ENCODE data around the gene CDC42BPG. TPM values are rescaled to one million over a fixed set of nuclear protein-coding genes. Genes with fewer than 3 reads are reported as not detected.
A peak's percentile ranks its signal among the peaks of the same experiment; 100 is the strongest.

Gene CDC42BPG
- polyA plus RNA-seq, 2 donors, result 17.5 to 30.7 TPM

- WGBS, 2 donors, result 60 to 65% methylated on average over 9 of the region's 9 CpGs
- no peak overlapping the region for H3K27ac ChIP-seq (ENCODE audit: low read depth in 2 of 2, low read length in 1 of 2)
- H3K9me3 ChIP-seq (ENCODE audit: control insufficient read depth in 2 of 2, insufficient read depth in 1 of 2, low read depth in 1 of 2, low read length in 1 of 2), result no peaks in the 10 kb centered on the region
- no peak overlapping the region for H3K4me3 ChIP-seq (ENCODE audit: low read depth in 1 of 2, low read length in 2 of 2)
- H3K4me1 ChIP-seq (ENCODE audit: control insufficient read depth in 2 of 2, insufficient read depth in 2 of 2, low read length in 1 of 2), result peaks cover 0 to 2% of the 10 kb centered on the region in 2 donors
- H3K27me3 ChIP-seq (ENCODE audit: control insufficient read depth in 1 of 2, insufficient read depth in 2 of 2, low read length in 2 of 2), result no peaks in the 10 kb centered on the region
- H3K36me3 ChIP-seq (ENCODE audit: control insufficient read depth in 2 of 2, insufficient read depth in 2 of 2, low read length in 1 of 2), result no peaks in the 10 kb centered on the region
Observed at GRCh38 chr11:64888729-64889511, 44.5 kb upstream of the CDC42BPG start.

GRCh38 chr11:64888406-64888728 is 43.9 kb upstream of the CDC42BPG start:
- WGBS, 2 donors, result 62 to 72% methylated on average over 8 of the region's 8 CpGs
- Histone ChIP-seq H3K27me3 (ENCODE audit: control insufficient read depth in 1 of 2, insufficient read depth in 2 of 2, low read length in 2 of 2) (no peaks in the 10 kb centered on the region), H3K36me3 (ENCODE audit: control insufficient read depth in 2 of 2, insufficient read depth in 2 of 2, low read length in 1 of 2) (no peaks in the 10 kb centered on the region), H3K4me3 (ENCODE audit: low read depth in 1 of 2, low read length in 2 of 2) (no peak overlapping the region), H3K27ac (ENCODE audit: low read depth in 2 of 2, low read length in 1 of 2) (peak overlapping the region in 1 of 2 donors; percentile 69), H3K9me3 (ENCODE audit: control insufficient read depth in 2 of 2, insufficient read depth in 1 of 2, low read depth in 1 of 2, low read length in 1 of 2) (no peaks in the 10 kb centered on the region), H3K4me1 (ENCODE audit: control insufficient read depth in 2 of 2, insufficient read depth in 2 of 2, low read length in 1 of 2) (peaks cover 0 to 2% of the 10 kb centered on the region in 2 donors)

GRCh38 chr11:64887757-64888405 is 43.4 kb upstream of the CDC42BPG start:
- WGBS, 2 donors, result 12% methylated on average over 33 to 34 of the region's 34 CpGs
- no peaks in the 10 kb centered on the region for H3K27me3 ChIP-seq (ENCODE audit: control insufficient read depth in 1 of 2, insufficient read depth in 2 of 2, low read length in 2 of 2)
- peaks cover 0 to 2% of the 10 kb centered on the region in 2 donors for H3K4me1 ChIP-seq (ENCODE audit: control insufficient read depth in 2 of 2, insufficient read depth in 2 of 2, low read length in 1 of 2)
- peak overlapping the region in 1 of 2 donors; percentile 69 for H3K27ac ChIP-seq (ENCODE audit: low read depth in 2 of 2, low read length in 1 of 2)
- no peak overlapping the region for H3K4me3 ChIP-seq (ENCODE audit: low read depth in 1 of 2, low read length in 2 of 2)
- H3K9me3 ChIP-seq (ENCODE audit: control insufficient read depth in 2 of 2, insufficient read depth in 1 of 2, low read depth in 1 of 2, low read length in 1 of 2), result no peaks in the 10 kb centered on the region
- no peaks in the 10 kb centered on the region for H3K36me3 ChIP-seq (ENCODE audit: control insufficient read depth in 2 of 2, insufficient read depth in 2 of 2, low read length in 1 of 2)

GRCh38 chr11:64887234-64887756 is 42.8 kb upstream of the CDC42BPG start:
- H3K27ac ChIP-seq (ENCODE audit: low read depth in 2 of 2, low read length in 1 of 2), result no peak overlapping the region
- H3K9me3 ChIP-seq (ENCODE audit: control insufficient read depth in 2 of 2, insufficient read depth in 1 of 2, low read depth in 1 of 2, low read length in 1 of 2), result no peaks in the 10 kb centered on the region

GRCh38 chr11:64885367-64886286 is 41.2 kb upstream of the CDC42BPG start:
- 75 to 77% methylated on average over 15 of the region's 15 CpGs for WGBS, 2 donors
- Histone ChIP-seq H3K9me3 (ENCODE audit: control insufficient read depth in 2 of 2, insufficient read depth in 1 of 2, low read depth in 1 of 2, low read length in 1 of 2) (no peaks in the 10 kb centered on the region), H3K4me1 (ENCODE audit: control insufficient read depth in 2 of 2, insufficient read depth in 2 of 2, low read length in 1 of 2) (peaks cover 0 to 4% of the 10 kb centered on the region in 2 donors), H3K4me3 (ENCODE audit: low read depth in 1 of 2, low read length in 2 of 2) (no peak overlapping the region), H3K27ac (ENCODE audit: low read depth in 2 of 2, low read length in 1 of 2) (no peak overlapping the region), H3K36me3 (ENCODE audit: control insufficient read depth in 2 of 2, insufficient read depth in 2 of 2, low read length in 1 of 2) (no peaks in the 10 kb centered on the region), H3K27me3 (ENCODE audit: control insufficient read depth in 1 of 2, insufficient read depth in 2 of 2, low read length in 2 of 2) (no peaks in the 10 kb centered on the region)

More at GRCh38 chr11:64887234-64887756, 42.8 kb upstream of the CDC42BPG start:
- Histone ChIP-seq H3K4me1 (ENCODE audit: control insufficient read depth in 2 of 2, insufficient read depth in 2 of 2, low read length in 1 of 2) (peaks cover 0 to 2% of the 10 kb centered on the region in 2 donors), H3K4me3 (ENCODE audit: low read depth in 1 of 2, low read length in 2 of 2) (no peak overlapping the region), H3K27me3 (ENCODE audit: control insufficient read depth in 1 of 2, insufficient read depth in 2 of 2, low read length in 2 of 2) (no peaks in the 10 kb centered on the region), H3K36me3 (ENCODE audit: control insufficient read depth in 2 of 2, insufficient read depth in 2 of 2, low read length in 1 of 2) (no peaks in the 10 kb centered on the region)
- 67 to 77% methylated on average over 8 of the region's 8 CpGs for WGBS, 2 donors

DNA sequence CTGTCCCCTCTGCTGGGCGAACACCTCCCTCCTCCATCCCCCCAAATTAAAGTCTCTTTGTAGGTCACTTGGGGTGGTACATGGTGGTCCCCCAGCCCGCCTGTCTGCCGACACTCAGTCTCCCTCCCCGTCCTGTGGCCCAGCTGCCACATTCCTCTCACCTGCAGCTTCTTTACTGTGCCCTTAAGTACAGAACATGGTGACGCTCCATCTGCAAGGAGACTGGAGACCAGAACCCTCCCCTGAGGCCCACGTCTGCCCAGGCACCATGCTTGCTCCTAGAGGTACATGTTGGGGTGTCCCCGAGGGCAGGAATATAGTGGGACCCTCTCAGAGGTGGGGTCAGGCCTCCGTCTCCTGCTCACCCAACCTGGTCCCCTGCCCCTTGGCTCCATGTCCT is 39.6 kb upstream of the CDC42BPG start:
- 90 to 93% methylated on average over 8 of the region's 8 CpGs for WGBS, 2 donors
- H3K9me3 ChIP-seq (ENCODE audit: control insufficient read depth in 2 of 2, insufficient read depth in 1 of 2, low read depth in 1 of 2, low read length in 1 of 2), result no peaks in the 10 kb centered on the region
- peaks cover 4 to 7% of the 10 kb centered on the region in 2 donors for H3K4me1 ChIP-seq (ENCODE audit: control insufficient read depth in 2 of 2, insufficient read depth in 2 of 2, low read length in 1 of 2)
- no peaks in the 10 kb centered on the region for H3K36me3 ChIP-seq (ENCODE audit: control insufficient read depth in 2 of 2, insufficient read depth in 2 of 2, low read length in 1 of 2)
- no peak overlapping the region for H3K27ac ChIP-seq (ENCODE audit: low read depth in 2 of 2, low read length in 1 of 2)
- no peaks in the 10 kb centered on the region for H3K27me3 ChIP-seq (ENCODE audit: control insufficient read depth in 1 of 2, insufficient read depth in 2 of 2, low read length in 2 of 2)
- H3K4me3 ChIP-seq (ENCODE audit: low read depth in 1 of 2, low read length in 2 of 2), result no peak overlapping the region

GRCh38 chr11:64883575-64883974 is 39.1 kb upstream of the CDC42BPG start:
- Histone ChIP-seq H3K27ac (ENCODE audit: low read depth in 2 of 2, low read length in 1 of 2) (no peak overlapping the region), H3K4me1 (ENCODE audit: control insufficient read depth in 2 of 2, insufficient read depth in 2 of 2, low read length in 1 of 2) (peaks cover 4 to 7% of the 10 kb centered on the region in 2 donors)
- WGBS, 2 donors, result 82 to 86% methylated on average over 5 of the region's 5 CpGs

DNA sequence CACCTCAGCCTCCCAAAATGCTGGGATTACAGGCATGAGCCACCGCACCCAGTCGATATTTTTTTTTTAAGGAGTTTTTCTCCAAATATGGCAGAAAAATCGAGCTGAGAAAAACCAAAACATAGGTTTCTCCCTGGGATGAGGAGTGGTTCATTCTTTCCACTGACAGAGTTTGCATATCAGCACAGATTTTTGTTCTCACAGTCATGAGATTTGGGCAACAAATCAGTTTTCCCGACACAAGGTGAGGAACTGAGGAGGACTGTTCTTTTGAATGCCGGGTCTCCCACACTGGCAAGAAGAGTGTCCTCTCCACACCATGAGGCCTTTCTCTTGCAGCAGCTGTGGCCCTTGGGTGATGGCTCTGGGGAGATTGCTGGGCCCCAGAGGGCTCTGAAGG is 37.8 kb upstream of the CDC42BPG start:
- WGBS, 2 donors, result 75 to 80% methylated on average over 5 of the region's 5 CpGs
- H3K27me3 ChIP-seq (ENCODE audit: control insufficient read depth in 1 of 2, insufficient read depth in 2 of 2, low read length in 2 of 2), result no peaks in the 10 kb centered on the region
- peaks cover 4 to 12% of the 10 kb centered on the region in 2 donors for H3K4me1 ChIP-seq (ENCODE audit: control insufficient read depth in 2 of 2, insufficient read depth in 2 of 2, low read length in 1 of 2)
- no peaks in the 10 kb centered on the region for H3K9me3 ChIP-seq (ENCODE audit: control insufficient read depth in 2 of 2, insufficient read depth in 1 of 2, low read depth in 1 of 2, low read length in 1 of 2)
- peak overlapping the region in 1 of 2 donors; percentile 6 for H3K27ac ChIP-seq (ENCODE audit: low read depth in 2 of 2, low read length in 1 of 2)
- no peak overlapping the region for H3K4me3 ChIP-seq (ENCODE audit: low read depth in 1 of 2, low read length in 2 of 2)
- H3K36me3 ChIP-seq (ENCODE audit: control insufficient read depth in 2 of 2, insufficient read depth in 2 of 2, low read length in 1 of 2), result no peaks in the 10 kb centered on the region

More at GRCh38 chr11:64883575-64883974, 39.1 kb upstream of the CDC42BPG start:
- no peaks in the 10 kb centered on the region for H3K36me3 ChIP-seq (ENCODE audit: control insufficient read depth in 2 of 2, insufficient read depth in 2 of 2, low read length in 1 of 2)
- no peaks in the 10 kb centered on the region for H3K27me3 ChIP-seq (ENCODE audit: control insufficient read depth in 1 of 2, insufficient read depth in 2 of 2, low read length in 2 of 2)
- no peaks in the 10 kb centered on the region for H3K9me3 ChIP-seq (ENCODE audit: control insufficient read depth in 2 of 2, insufficient read depth in 1 of 2, low read depth in 1 of 2, low read length in 1 of 2)
- no peak overlapping the region for H3K4me3 ChIP-seq (ENCODE audit: low read depth in 1 of 2, low read length in 2 of 2)

- Histone ChIP-seq H3K4me3 (ENCODE audit: low read depth in 1 of 2, low read length in 2 of 2) (no peak overlapping the region), H3K27me3 (ENCODE audit: control insufficient read depth in 1 of 2, insufficient read depth in 2 of 2, low read length in 2 of 2) (no peaks in the 10 kb centered on the region), H3K36me3 (ENCODE audit: control insufficient read depth in 2 of 2, insufficient read depth in 2 of 2, low read length in 1 of 2) (no peaks in the 10 kb centered on the region), H3K4me1 (ENCODE audit: control insufficient read depth in 2 of 2, insufficient read depth in 2 of 2, low read length in 1 of 2) (peaks cover 4 to 19% of the 10 kb centered on the region in 2 donors), H3K9me3 (ENCODE audit: control insufficient read depth in 2 of 2, insufficient read depth in 1 of 2, low read depth in 1 of 2, low read length in 1 of 2) (no peaks in the 10 kb centered on the region), H3K27ac (ENCODE audit: low read depth in 2 of 2, low read length in 1 of 2) (peak overlapping the region in 1 of 2 donors; percentile 33)
- 49 to 59% methylated on average over 8 of the region's 8 CpGs for WGBS, 2 donors
Observed at GRCh38 chr11:64881476-64881875, 37.0 kb upstream of the CDC42BPG start.

Measured in esophagus (tissue), 2 donors.